Measurements from ENCODE around the gene PRAC2.

DNA sequence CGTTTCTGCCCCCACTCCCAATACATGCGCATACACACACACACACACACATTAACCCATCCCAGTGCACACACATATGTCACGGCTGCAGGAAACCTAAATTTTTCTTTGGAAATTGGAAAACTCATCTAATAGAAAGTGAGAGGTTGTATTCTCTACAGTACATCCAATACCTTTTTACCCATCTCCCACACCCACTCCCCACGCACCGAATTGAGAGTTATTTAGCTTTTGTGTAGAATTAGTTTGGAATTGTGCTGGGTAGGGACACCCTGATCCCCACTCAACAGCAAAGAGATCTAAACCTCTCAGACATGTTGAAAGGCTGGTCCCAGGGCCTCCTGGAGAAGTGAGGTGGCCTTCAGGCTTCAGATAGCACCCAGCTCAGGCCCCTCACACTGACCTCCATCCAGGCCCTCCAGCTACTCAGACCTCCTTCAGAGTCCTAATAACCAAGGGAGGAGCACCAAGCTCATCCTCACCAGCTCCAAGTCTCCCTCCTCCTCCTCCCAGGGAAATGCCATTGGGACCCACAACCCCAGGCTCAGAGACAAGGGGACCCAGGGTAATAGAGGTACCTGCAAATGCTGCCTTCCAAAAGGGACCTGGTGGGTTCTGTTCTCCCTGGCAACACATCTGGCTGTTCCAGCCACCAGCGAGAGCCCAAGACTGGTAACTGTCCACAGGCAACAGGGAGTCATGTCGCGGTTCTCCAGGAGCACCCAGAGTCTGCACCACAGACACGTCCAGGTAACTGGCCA is 4.6 kb downstream of the PRAC2 start:
- no peak for TF ChIP-seq CTCF (IDR thresholded peaks at IDR 0.05; ENCODE audit: low read length)
- TF ChIP-seq EZH2 (IDR thresholded peaks at IDR 0.05; ENCODE audit: borderline replicate concordance, low read length) = no peak

All from OCI-LY1 (cell line).